ENCODE results near the gene IL26.

The IL26 gene

DNA sequence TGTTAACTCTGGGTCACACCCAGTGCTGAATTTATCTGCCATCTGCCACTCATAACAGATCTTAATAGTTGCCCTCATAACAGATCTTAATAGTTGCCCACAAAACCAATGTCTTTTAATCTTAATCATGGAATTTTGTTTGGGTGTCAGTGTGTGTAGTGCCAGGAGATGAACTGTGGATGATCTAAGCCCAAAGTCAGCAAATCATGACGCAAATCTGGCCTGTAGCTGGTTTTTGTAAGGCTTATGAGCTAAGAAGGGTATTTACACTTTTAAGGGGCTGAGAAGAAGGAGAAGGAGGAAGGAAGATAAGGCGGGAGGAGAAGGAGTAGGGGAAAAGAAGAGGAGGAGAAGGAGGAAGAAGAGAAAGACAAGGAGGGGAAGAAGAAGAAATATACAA lies 10.0 kb upstream of the IL26 start (continued):
- TF ChIP-seq, protein P1, sequence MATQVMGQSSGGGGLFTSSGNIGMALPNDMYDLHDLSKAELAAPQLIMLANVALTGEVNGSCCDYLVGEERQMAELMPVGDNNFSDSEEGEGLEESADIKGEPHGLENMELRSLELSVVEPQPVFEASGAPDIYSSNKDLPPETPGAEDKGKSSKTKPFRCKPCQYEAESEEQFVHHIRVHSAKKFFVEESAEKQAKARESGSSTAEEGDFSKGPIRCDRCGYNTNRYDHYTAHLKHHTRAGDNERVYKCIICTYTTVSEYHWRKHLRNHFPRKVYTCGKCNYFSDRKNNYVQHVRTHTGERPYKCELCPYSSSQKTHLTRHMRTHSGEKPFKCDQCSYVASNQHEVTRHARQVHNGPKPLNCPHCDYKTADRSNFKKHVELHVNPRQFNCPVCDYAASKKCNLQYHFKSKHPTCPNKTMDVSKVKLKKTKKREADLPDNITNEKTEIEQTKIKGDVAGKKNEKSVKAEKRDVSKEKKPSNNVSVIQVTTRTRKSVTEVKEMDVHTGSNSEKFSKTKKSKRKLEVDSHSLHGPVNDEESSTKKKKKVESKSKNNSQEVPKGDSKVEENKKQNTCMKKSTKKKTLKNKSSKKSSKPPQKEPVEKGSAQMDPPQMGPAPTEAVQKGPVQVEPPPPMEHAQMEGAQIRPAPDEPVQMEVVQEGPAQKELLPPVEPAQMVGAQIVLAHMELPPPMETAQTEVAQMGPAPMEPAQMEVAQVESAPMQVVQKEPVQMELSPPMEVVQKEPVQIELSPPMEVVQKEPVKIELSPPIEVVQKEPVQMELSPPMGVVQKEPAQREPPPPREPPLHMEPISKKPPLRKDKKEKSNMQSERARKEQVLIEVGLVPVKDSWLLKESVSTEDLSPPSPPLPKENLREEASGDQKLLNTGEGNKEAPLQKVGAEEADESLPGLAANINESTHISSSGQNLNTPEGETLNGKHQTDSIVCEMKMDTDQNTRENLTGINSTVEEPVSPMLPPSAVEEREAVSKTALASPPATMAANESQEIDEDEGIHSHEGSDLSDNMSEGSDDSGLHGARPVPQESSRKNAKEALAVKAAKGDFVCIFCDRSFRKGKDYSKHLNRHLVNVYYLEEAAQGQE (tag by site-specific recombination; IDR thresholded peaks at IDR 0.05): no peak
- TF ChIP-seq ZNF510 (tag by site-specific recombination; IDR thresholded peaks at IDR 0.05; ENCODE audit: insufficient replicate concordance): no peak
- TF ChIP-seq, protein P2, sequence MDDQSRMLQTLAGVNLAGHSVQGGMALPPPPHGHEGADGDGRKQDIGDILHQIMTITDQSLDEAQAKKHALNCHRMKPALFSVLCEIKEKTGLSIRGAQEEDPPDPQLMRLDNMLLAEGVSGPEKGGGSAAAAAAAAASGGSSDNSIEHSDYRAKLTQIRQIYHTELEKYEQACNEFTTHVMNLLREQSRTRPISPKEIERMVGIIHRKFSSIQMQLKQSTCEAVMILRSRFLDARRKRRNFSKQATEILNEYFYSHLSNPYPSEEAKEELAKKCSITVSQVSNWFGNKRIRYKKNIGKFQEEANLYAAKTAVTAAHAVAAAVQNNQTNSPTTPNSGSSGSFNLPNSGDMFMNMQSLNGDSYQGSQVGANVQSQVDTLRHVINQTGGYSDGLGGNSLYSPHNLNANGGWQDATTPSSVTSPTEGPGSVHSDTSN (CRISPR knock-in tag; IDR thresholded peaks at IDR 0.05): no peak

DNA sequence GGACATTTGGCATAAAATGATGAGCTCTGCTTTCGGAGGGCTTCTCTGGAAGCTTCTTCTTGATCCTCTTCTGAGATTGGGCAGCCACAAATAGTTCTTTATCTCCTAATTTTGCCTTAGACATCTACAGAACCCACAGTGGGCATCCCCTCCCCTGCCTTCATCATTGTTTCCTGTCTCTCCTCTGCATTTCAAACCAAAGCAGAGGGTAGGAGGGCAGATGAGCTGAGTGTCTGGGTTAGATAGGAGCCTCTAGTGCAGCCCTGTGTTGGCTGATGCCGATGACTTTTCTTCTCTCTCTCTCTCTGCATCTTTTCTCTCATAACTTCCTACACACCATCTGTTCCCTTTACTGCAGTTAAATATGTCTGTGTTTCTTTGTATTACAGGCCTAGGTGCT lies 8.5 kb upstream of the IL26 start:
- H3K9me3 ChIP-seq (ENCODE audit: control insufficient read depth, insufficient read depth, low read depth, low read length): no peaks in the 10 kb centered on the region
- H3K27ac ChIP-seq (ENCODE audit: extremely low read depth, low read depth, low read length): no peak overlapping the region
- H3K4me3 ChIP-seq (ENCODE audit: low read depth, low read length): no peak overlapping the region
- ChIA-PET POLR2A (no interaction called here), CTCF (interaction anchor here (0.9 to 1.6 kb wide), 4 partner anchors 10 to 83 kb away, joined by 3 to 6 read pairs (median 4); no protein-coding TSS in a partner anchor)
- H3K36me3 ChIP-seq (ENCODE audit: control insufficient read depth in 2 of 2, insufficient read depth in 1 of 2, low read length in 2 of 2): no peaks in the 10 kb centered on the region
- TF ChIP-seq ZNF529 (tag by site-specific recombination; IDR thresholded peaks at IDR 0.05; ENCODE audit: insufficient replicate concordance): no peak
- TF ChIP-seq SP2 (tag by site-specific recombination; IDR thresholded peaks at IDR 0.05): no peak
- no peak for TF ChIP-seq ZNF48 (tag by site-specific recombination; IDR thresholded peaks at IDR 0.05)
- TF ChIP-seq, protein P3, sequence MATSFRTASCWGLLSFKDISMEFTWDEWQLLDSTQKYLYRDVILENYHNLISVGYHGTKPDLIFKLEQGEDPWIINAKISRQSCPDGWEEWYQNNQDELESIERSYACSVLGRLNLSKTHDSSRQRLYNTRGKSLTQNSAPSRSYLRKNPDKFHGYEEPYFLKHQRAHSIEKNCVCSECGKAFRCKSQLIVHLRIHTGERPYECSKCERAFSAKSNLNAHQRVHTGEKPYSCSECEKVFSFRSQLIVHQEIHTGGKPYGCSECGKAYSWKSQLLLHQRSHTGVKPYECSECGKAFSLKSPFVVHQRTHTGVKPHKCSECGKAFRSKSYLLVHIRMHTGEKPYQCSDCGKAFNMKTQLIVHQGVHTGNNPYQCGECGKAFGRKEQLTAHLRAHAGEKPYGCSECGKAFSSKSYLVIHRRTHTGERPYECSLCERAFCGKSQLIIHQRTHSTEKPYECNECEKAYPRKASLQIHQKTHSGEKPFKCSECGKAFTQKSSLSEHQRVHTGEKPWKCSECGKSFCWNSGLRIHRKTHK (tag by site-specific recombination; IDR thresholded peaks at IDR 0.05): no peak
- TF ChIP-seq ZNF239 (tag by site-specific recombination; IDR thresholded peaks at IDR 0.05): no peak
- no peak for TF ChIP-seq ZNF211 (tag by site-specific recombination; IDR thresholded peaks at IDR 0.05; ENCODE audit: low read depth)
- TF ChIP-seq ZBTB8A (tag by site-specific recombination; IDR thresholded peaks at IDR 0.05): no peak
- TF ChIP-seq, protein P4, sequence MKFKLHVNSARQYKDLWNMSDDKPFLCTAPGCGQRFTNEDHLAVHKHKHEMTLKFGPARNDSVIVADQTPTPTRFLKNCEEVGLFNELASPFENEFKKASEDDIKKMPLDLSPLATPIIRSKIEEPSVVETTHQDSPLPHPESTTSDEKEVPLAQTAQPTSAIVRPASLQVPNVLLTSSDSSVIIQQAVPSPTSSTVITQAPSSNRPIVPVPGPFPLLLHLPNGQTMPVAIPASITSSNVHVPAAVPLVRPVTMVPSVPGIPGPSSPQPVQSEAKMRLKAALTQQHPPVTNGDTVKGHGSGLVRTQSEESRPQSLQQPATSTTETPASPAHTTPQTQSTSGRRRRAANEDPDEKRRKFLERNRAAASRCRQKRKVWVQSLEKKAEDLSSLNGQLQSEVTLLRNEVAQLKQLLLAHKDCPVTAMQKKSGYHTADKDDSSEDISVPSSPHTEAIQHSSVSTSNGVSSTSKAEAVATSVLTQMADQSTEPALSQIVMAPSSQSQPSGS (tag by site-specific recombination; IDR thresholded peaks at IDR 0.05; ENCODE audit: low read depth): no peak
- TF ChIP-seq ZNF585B (tag by site-specific recombination; IDR thresholded peaks at IDR 0.05): no peak
- no peak for TF ChIP-seq ZFP37 (tag by site-specific recombination; IDR thresholded peaks at IDR 0.05)
- TF ChIP-seq ZNF155 (tag by site-specific recombination; IDR thresholded peaks at IDR 0.05): no peak
- TF ChIP-seq ZNF701 (tag by site-specific recombination; IDR thresholded peaks at IDR 0.05): no peak
- no peaks in the 10 kb centered on the region for H3K4me1 ChIP-seq (ENCODE audit: control insufficient read depth, insufficient read depth, low read length)

DNA sequence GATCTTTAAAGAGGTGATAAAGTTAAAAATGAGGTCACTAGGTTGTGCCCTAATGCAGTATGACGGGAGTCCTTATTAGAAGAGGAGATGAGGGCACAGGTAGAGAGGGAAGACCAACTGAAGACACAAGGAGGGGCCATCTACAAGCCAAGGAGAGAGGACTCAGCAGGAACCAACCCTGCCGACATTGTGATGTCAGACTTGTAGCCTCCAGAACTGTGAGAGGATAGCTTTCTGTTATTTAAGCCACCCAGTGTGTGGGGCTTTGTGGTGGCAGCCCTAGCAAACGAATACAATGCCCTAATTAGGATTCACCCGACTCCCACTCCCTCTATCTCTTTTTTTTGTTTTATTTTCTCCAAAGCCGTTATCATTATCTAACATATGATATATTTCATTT lies 7.9 kb upstream of the IL26 start:
- ChIA-PET CTCF (interaction anchor here (1.2 to 1.6 kb wide), 2 partner anchors 9 to 11 kb away, joined by 4 to 6 read pairs; no protein-coding TSS in a partner anchor), POLR2A (no interaction called here)
- no peaks in the 10 kb centered on the region for H3K36me3 ChIP-seq (ENCODE audit: control insufficient read depth in 2 of 2, insufficient read depth in 1 of 2, low read length in 2 of 2)
- no peaks in the 10 kb centered on the region for H3K4me1 ChIP-seq (ENCODE audit: control insufficient read depth, insufficient read depth, low read length)
- H3K9me3 ChIP-seq (ENCODE audit: control insufficient read depth, insufficient read depth, low read depth, low read length): no peaks in the 10 kb centered on the region
- no peak overlapping the region for H3K4me3 ChIP-seq (ENCODE audit: low read depth, low read length)
- H3K27ac ChIP-seq (ENCODE audit: extremely low read depth, low read depth, low read length): no peak overlapping the region
- TF ChIP-seq MEIS1 (CRISPR knock-in tag; IDR thresholded peaks at IDR 0.05; ENCODE audit: borderline replicate concordance) (no peak), SALL2 (tag by site-specific recombination; IDR thresholded peaks at IDR 0.05; ENCODE audit: borderline replicate concordance) (no peak), ZNF558 (tag by site-specific recombination; IDR thresholded peaks at IDR 0.05) (no peak), ZNF175 (tag by site-specific recombination; IDR thresholded peaks at IDR 0.05) (no peak), ZNF654 (tag by site-specific recombination; IDR thresholded peaks at IDR 0.05; ENCODE audit: low read depth) (no peak), ZNF169 (tag by site-specific recombination; IDR thresholded peaks at IDR 0.05) (no peak)
- TF ChIP-seq, protein P5, sequence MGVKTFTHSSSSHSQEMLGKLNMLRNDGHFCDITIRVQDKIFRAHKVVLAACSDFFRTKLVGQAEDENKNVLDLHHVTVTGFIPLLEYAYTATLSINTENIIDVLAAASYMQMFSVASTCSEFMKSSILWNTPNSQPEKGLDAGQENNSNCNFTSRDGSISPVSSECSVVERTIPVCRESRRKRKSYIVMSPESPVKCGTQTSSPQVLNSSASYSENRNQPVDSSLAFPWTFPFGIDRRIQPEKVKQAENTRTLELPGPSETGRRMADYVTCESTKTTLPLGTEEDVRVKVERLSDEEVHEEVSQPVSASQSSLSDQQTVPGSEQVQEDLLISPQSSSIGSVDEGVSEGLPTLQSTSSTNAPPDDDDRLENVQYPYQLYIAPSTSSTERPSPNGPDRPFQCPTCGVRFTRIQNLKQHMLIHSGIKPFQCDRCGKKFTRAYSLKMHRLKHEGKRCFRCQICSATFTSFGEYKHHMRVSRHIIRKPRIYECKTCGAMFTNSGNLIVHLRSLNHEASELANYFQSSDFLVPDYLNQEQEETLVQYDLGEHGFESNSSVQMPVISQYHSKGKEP (tag by site-specific recombination; IDR thresholded peaks at IDR 0.05): no peak
- TF ChIP-seq, protein P6, sequence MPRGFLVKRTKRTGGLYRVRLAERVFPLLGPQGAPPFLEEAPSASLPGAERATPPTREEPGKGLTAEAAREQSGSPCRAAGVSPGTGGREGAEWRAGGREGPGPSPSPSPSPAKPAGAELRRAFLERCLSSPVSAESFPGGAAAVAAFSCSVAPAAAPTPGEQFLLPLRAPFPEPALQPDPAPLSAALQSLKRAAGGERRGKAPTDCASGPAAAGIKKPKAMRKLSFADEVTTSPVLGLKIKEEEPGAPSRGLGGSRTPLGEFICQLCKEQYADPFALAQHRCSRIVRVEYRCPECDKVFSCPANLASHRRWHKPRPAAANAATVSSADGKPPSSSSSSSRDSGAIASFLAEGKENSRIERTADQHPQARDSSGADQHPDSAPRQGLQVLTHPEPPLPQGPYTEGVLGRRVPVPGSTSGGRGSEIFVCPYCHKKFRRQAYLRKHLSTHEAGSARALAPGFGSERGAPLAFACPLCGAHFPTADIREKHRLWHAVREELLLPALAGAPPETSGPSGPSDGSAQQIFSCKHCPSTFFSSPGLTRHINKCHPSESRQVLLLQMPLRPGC (tag by site-specific recombination; IDR thresholded peaks at IDR 0.05): no peak
